Measurements from ENCODE around the gene CHRM1.
"Not testable (repeated sequence)": the region's sequence is repeated elsewhere in the genome, so short reads cannot be mapped to it uniquely, and the experiment has no call there.

- not testable (repeated sequence) for TF ChIP-seq CTCF (IDR thresholded peaks at IDR 0.05); POLR2A (IDR thresholded peaks at IDR 0.05; ENCODE audit: low read depth); POLR2AphosphoS5 (IDR thresholded peaks at IDR 0.05); EP300 (IDR thresholded peaks at IDR 0.05)
These were observed 16.4 kb upstream of the CHRM1 start for GRCh38 chr11:62937528-62937927.
